Measurements from ENCODE around the gene SLC5A4. TPM values are rescaled to one million over a fixed set of nuclear protein-coding genes. Genes with fewer than 3 reads are reported as not detected.
A peak's percentile ranks its signal among the peaks of the same experiment; 100 is the strongest.

The SLC5A4 gene
- total and polyA plus RNA-seq, 3 experiments from 2014 or later, result not detected

GRCh38 chr22:32246166-32246565 is 9.0 kb downstream of the SLC5A4 start:
- POLR2A ChIA-PET, result no interaction called here
- peaks cover 0 to 44% of the 10 kb centered on the region in 2 donors for H3K27me3 Mint-ChIP-seq

GRCh38 chr22:32245042-32245441 is 10.1 kb downstream of the SLC5A4 start:
- no peaks in the 10 kb centered on the region for H3K4me1 Mint-ChIP-seq

More at GRCh38 chr22:32246166-32246565, 9.0 kb downstream of the SLC5A4 start:
- H3K4me3 ChIP-seq (ENCODE audit: low read length), result no peak overlapping the region
- no peak overlapping the region for H3K4me3 Mint-ChIP-seq
- CTCF ChIA-PET, result interaction anchor here (0.9 kb wide), 1 partner anchor 19 kb away, joined by 3 read pairs; no protein-coding TSS in a partner anchor
- H3K27me3 ChIP-seq (ENCODE audit: insufficient read depth, low read length, poor library complexity, severe bottlenecking), result no peaks in the 10 kb centered on the region
- peaks cover 0 to 2% (median 0%) of the 10 kb centered on the region in 3 donors for H3K36me3 Mint-ChIP-seq
- no peak overlapping the region for H3K27ac Mint-ChIP-seq
- H3K9me3 ChIP-seq (ENCODE audit: low read length), result no peaks in the 10 kb centered on the region
- H3K4me1 ChIP-seq (ENCODE audit: insufficient read depth, low read length), result no peaks in the 10 kb centered on the region
- no peaks in the 10 kb centered on the region for H3K36me3 ChIP-seq (ENCODE audit: insufficient read depth, low read length)
- H3K9me3 Mint-ChIP-seq, result no peaks in the 10 kb centered on the region
- no peak overlapping the region for H3K27ac ChIP-seq (ENCODE audit: low read depth, low read length)
- no peaks in the 10 kb centered on the region for H3K4me1 Mint-ChIP-seq
- DNase-seq, result no peak

GRCh38 chr22:32244547-32244946 is 10.6 kb downstream of the SLC5A4 start:
- peaks cover 0 to 30% of the 10 kb centered on the region in 2 donors for H3K27me3 Mint-ChIP-seq
- CTCF ChIA-PET, result no interaction called here
- POLR2A ChIA-PET, result no interaction called here

More at GRCh38 chr22:32245042-32245441, 10.1 kb downstream of the SLC5A4 start:
- Mint-ChIP-seq H3K4me3 (no peak overlapping the region), H3K27ac (no peak overlapping the region), H3K27me3 (peaks cover 0 to 35% of the 10 kb centered on the region in 2 donors), H3K9me3 (no peaks in the 10 kb centered on the region), H3K36me3 (peaks cover 0 to 2% (median 0%) of the 10 kb centered on the region in 3 donors)
- POLR2A ChIA-PET, result no interaction called here
- DNase-seq, result no peak
- CTCF ChIA-PET, result interaction anchor here (0.9 kb wide), 1 partner anchor 20 kb away, joined by 3 read pairs; no protein-coding TSS in a partner anchor
- H3K9me3 ChIP-seq (ENCODE audit: low read length), result no peaks in the 10 kb centered on the region
- no peaks in the 10 kb centered on the region for H3K4me1 ChIP-seq (ENCODE audit: insufficient read depth, low read length)
- no peak overlapping the region for H3K27ac ChIP-seq (ENCODE audit: low read depth, low read length)
- H3K27me3 ChIP-seq (ENCODE audit: insufficient read depth, low read length, poor library complexity, severe bottlenecking), result no peaks in the 10 kb centered on the region
- no peaks in the 10 kb centered on the region for H3K36me3 ChIP-seq (ENCODE audit: insufficient read depth, low read length)
- H3K4me3 ChIP-seq (ENCODE audit: low read length), result no peak overlapping the region

GRCh38 chr22:32240461-32240860 is 14.7 kb downstream of the SLC5A4 start:
- Histone ChIP-seq H3K9me3 (ENCODE audit: low read length) (no peaks in the 10 kb centered on the region), H3K36me3 (ENCODE audit: insufficient read depth, low read length) (no peaks in the 10 kb centered on the region), H3K27me3 (ENCODE audit: insufficient read depth, low read length, poor library complexity, severe bottlenecking) (no peaks in the 10 kb centered on the region), H3K4me3 (ENCODE audit: low read length) (no peak overlapping the region), H3K4me1 (ENCODE audit: insufficient read depth, low read length) (no peaks in the 10 kb centered on the region), H3K27ac (ENCODE audit: low read depth, low read length) (no peak overlapping the region)
- no peak overlapping the region for H3K27ac Mint-ChIP-seq
- H3K27me3 Mint-ChIP-seq, result peaks cover 0 to 16% of the 10 kb centered on the region in 2 donors
- no peaks in the 10 kb centered on the region for H3K36me3 Mint-ChIP-seq
- no peak overlapping the region for H3K4me3 Mint-ChIP-seq
- no peak for DNase-seq
- no peaks in the 10 kb centered on the region for H3K9me3 Mint-ChIP-seq
- H3K4me1 Mint-ChIP-seq, result no peaks in the 10 kb centered on the region
- POLR2A ChIA-PET, result no interaction called here
- CTCF ChIA-PET, result no interaction called here

More at GRCh38 chr22:32244547-32244946, 10.6 kb downstream of the SLC5A4 start:
- H3K27ac Mint-ChIP-seq, result peak overlapping the region in 1 of 8 donors; percentile 51
- Histone ChIP-seq H3K9me3 (ENCODE audit: low read length) (no peaks in the 10 kb centered on the region), H3K27me3 (ENCODE audit: insufficient read depth, low read length, poor library complexity, severe bottlenecking) (no peaks in the 10 kb centered on the region), H3K36me3 (ENCODE audit: insufficient read depth, low read length) (no peaks in the 10 kb centered on the region), H3K4me1 (ENCODE audit: insufficient read depth, low read length) (no peaks in the 10 kb centered on the region), H3K4me3 (ENCODE audit: low read length) (no peak overlapping the region), H3K27ac (ENCODE audit: low read depth, low read length) (no peak overlapping the region)
- no peaks in the 10 kb centered on the region for H3K36me3 Mint-ChIP-seq
- H3K4me1 Mint-ChIP-seq, result no peaks in the 10 kb centered on the region
- DNase-seq, result no peak
- H3K4me3 Mint-ChIP-seq, result no peak overlapping the region
- no peaks in the 10 kb centered on the region for H3K9me3 Mint-ChIP-seq

GRCh38 chr22:32237906-32238305 is 17.2 kb downstream of the SLC5A4 start:
- Mint-ChIP-seq H3K4me3 (no peak overlapping the region), H3K36me3 (no peaks in the 10 kb centered on the region), H3K4me1 (no peaks in the 10 kb centered on the region), H3K27me3 (peaks cover 0 to 29% of the 10 kb centered on the region in 2 donors), H3K27ac (no peak overlapping the region), H3K9me3 (no peaks in the 10 kb centered on the region)
- no peak for DNase-seq
- H3K27ac ChIP-seq (ENCODE audit: low read depth, low read length), result no peak overlapping the region
- ChIA-PET CTCF (no interaction called here), POLR2A (no interaction called here)
- H3K27me3 ChIP-seq (ENCODE audit: insufficient read depth, low read length, poor library complexity, severe bottlenecking), result no peaks in the 10 kb centered on the region
- no peaks in the 10 kb centered on the region for H3K4me1 ChIP-seq (ENCODE audit: insufficient read depth, low read length)
- H3K9me3 ChIP-seq (ENCODE audit: low read length), result no peaks in the 10 kb centered on the region
- H3K4me3 ChIP-seq (ENCODE audit: low read length), result no peak overlapping the region
- no peaks in the 10 kb centered on the region for H3K36me3 ChIP-seq (ENCODE audit: insufficient read depth, low read length)

- Histone ChIP-seq H3K27ac (ENCODE audit: low read depth, low read length) (no peak overlapping the region), H3K36me3 (ENCODE audit: insufficient read depth, low read length) (no peaks in the 10 kb centered on the region), H3K4me1 (ENCODE audit: insufficient read depth, low read length) (no peaks in the 10 kb centered on the region), H3K4me3 (ENCODE audit: low read length) (no peak overlapping the region), H3K27me3 (ENCODE audit: insufficient read depth, low read length, poor library complexity, severe bottlenecking) (no peaks in the 10 kb centered on the region), H3K9me3 (ENCODE audit: low read length) (no peaks in the 10 kb centered on the region)
- ChIA-PET POLR2A (no interaction called here), CTCF (no interaction called here)
- H3K27me3 Mint-ChIP-seq, result peaks cover 0 to 33% of the 10 kb centered on the region in 2 donors
- H3K9me3 Mint-ChIP-seq, result no peaks in the 10 kb centered on the region
- H3K27ac Mint-ChIP-seq, result no peak overlapping the region
- H3K4me3 Mint-ChIP-seq, result no peak overlapping the region
- DNase-seq, result no peak
- no peaks in the 10 kb centered on the region for H3K4me1 Mint-ChIP-seq
- H3K36me3 Mint-ChIP-seq, result no peaks in the 10 kb centered on the region
Observed at GRCh38 chr22:32236970-32237369, 18.2 kb downstream of the SLC5A4 start.

GRCh38 chr22:32233091-32233490 is 22.1 kb downstream of the SLC5A4 start:
- H3K9me3 ChIP-seq (ENCODE audit: low read length), result no peaks in the 10 kb centered on the region
- Mint-ChIP-seq H3K9me3 (no peaks in the 10 kb centered on the region), H3K27me3 (peaks cover 0 to 39% of the 10 kb centered on the region in 2 donors), H3K36me3 (no peaks in the 10 kb centered on the region), H3K27ac (no peak overlapping the region), H3K4me1 (no peaks in the 10 kb centered on the region), H3K4me3 (no peak overlapping the region)
- POLR2A ChIA-PET, result interaction anchor here (0.6 kb wide), 1 partner anchor 20 kb away, joined by 3 read pairs; no protein-coding TSS in a partner anchor
- H3K36me3 ChIP-seq (ENCODE audit: insufficient read depth, low read length), result no peaks in the 10 kb centered on the region
- no peak overlapping the region for H3K4me3 ChIP-seq (ENCODE audit: low read length)
- DNase-seq, result no peak
- H3K27me3 ChIP-seq (ENCODE audit: insufficient read depth, low read length, poor library complexity, severe bottlenecking), result no peaks in the 10 kb centered on the region
- H3K4me1 ChIP-seq (ENCODE audit: insufficient read depth, low read length), result no peaks in the 10 kb centered on the region
- CTCF ChIA-PET, result no interaction called here
- H3K27ac ChIP-seq (ENCODE audit: low read depth, low read length), result no peak overlapping the region

GRCh38 chr22:32232191-32232830 is 22.8 kb downstream of the SLC5A4 start:
- POLR2A ChIA-PET, result no interaction called here
- H3K9me3 Mint-ChIP-seq, result no peaks in the 10 kb centered on the region
- no peak for DNase-seq

More at GRCh38 chr22:32232191-32232830, 22.8 kb downstream of the SLC5A4 start:
- H3K27ac ChIP-seq (ENCODE audit: low read depth, low read length), result no peak overlapping the region
- no peaks in the 10 kb centered on the region for H3K27me3 ChIP-seq (ENCODE audit: insufficient read depth, low read length, poor library complexity, severe bottlenecking)
- H3K27ac Mint-ChIP-seq, result no peak overlapping the region
- no peaks in the 10 kb centered on the region for H3K9me3 ChIP-seq (ENCODE audit: low read length)
- H3K4me1 ChIP-seq (ENCODE audit: insufficient read depth, low read length), result no peaks in the 10 kb centered on the region
- no peaks in the 10 kb centered on the region for H3K4me1 Mint-ChIP-seq
- no peaks in the 10 kb centered on the region for H3K36me3 ChIP-seq (ENCODE audit: insufficient read depth, low read length)
- H3K4me3 ChIP-seq (ENCODE audit: low read length), result no peak overlapping the region
- H3K27me3 Mint-ChIP-seq, result peaks cover 0 to 35% of the 10 kb centered on the region in 2 donors
- no peaks in the 10 kb centered on the region for H3K36me3 Mint-ChIP-seq
- no peak overlapping the region for H3K4me3 Mint-ChIP-seq
- CTCF ChIA-PET, result no interaction called here
